Measurements from ENCODE around the gene BMPR2.
"Not testable (repeated sequence)": the region's sequence is repeated elsewhere in the genome, so short reads cannot be mapped to it uniquely, and the experiment has no call there.

Gene BMPR2

DNA sequence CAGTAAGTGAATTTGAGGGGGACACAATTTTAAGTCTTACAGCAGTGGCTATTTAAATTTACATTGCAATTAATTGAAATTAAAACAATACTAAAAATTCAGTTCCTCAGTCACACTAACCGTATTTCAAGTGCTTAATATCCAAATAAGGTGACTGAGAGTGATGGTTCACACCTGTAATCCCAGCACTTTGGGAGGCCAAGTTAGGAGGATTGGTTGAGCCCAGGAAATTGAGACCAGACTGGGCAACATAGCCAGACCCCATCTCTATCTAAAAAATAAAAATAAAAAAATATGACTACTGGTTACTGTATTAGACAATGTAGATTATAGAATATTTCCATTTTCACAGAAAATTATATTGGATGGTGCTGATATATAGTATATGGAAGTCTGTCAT, 79.0 kb downstream of the BMPR2 start:
- no peak for DNase-seq

DNA sequence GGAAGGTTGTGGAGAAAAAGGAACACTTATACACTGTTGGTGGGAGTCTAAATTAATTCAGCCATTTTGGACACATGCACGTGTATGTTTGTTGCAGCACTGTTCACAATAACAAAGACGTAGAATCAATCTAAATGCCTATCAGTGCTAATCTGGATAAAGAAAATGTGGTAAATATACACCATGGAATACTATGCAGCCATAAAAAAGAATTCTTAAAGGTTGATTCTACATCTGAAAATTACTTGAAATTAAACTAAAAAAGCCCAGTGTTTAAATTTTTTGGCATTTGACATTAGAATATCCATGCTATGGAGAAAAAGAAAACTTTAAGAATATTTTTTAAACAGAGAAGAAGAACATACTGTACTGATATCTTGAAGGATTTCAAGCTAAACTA, 84.0 kb downstream of the BMPR2 start:
- no peak for DNase-seq

- DNase-seq: no peak
These were observed 103.0 kb downstream of the BMPR2 start for GRCh38 chr2:202479090-202479489.

- DNase-seq: no peak
These were observed 103.5 kb downstream of the BMPR2 start for GRCh38 chr2:202479610-202480009.

DNA sequence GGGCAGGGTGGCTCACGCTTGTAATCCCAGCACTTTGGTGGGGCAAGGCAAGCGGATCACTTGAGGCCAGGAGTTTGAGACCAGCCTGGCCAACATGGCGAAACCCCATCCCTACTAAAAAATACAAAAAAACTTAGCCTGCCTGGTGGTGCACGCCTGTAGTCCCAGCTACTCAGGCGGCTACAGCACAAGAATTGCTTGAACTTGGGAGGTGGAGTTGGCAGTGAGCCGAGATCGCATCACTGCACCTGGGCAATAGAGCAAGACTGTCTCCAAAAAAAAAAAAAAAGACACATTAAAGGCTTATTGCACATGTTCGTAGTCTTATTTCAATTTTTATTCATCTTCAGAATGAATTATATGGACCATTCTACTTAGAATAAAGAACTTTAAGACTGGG, 110.2 kb downstream of the BMPR2 start:
- DNase-seq: no peak

DNA sequence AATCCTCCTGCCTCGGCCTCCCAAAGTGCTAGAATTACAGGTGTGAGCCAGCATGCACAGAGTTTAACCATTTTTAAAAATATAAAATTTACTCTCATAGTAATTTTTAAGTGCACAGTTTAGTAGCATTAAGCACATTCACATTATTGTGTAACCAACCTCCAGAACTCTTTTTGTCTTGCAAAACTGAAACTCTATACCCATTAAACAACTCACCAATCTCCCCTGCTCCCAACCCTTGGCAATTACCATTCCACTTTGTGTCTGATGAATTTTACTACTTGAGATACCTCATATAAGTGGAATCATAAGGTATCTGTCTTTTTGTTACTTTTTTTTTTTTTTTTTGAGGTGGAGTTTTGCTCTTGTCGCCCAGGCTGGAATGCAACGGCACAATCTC, 112.5 kb downstream of the BMPR2 start:
- DNase-seq: no peak

- no peak for DNase-seq
These were observed 114.4 kb downstream of the BMPR2 start for GRCh38 chr2:202490479-202490878.

DNA sequence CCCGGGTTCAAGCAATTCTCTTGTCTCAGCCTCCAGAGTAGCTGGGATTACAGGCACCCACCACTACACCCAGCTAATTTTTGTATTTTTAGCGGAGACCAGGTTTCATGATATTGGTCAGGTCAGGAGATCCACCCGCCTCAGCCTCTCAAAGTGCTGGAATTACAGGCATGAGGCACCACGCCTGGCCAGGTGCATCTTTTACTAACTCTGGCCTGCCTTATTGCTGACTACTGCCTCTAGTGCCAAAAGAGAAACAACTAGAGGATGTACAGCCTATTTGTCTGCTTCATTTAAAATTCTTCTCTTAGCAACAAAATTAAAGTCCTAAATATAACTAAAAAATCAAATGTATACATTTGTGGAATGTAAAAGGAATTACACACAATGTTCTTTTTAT, 115.4 kb downstream of the BMPR2 start:
- no peak for DNase-seq

- DNase-seq: no peak
These were observed 118.4 kb downstream of the BMPR2 start for GRCh38 chr2:202494300-202495229.

- no peak for DNase-seq
These were observed 119.1 kb downstream of the BMPR2 start for GRCh38 chr2:202495230-202495604.

GRCh38 chr2:202496835-202497472, 120.8 kb downstream of the BMPR2 start:
- DNase-seq: not testable (repeated sequence)

GRCh38 chr2:202497473-202497866, 121.3 kb downstream of the BMPR2 start:
- DNase-seq: not testable (repeated sequence)

DNA sequence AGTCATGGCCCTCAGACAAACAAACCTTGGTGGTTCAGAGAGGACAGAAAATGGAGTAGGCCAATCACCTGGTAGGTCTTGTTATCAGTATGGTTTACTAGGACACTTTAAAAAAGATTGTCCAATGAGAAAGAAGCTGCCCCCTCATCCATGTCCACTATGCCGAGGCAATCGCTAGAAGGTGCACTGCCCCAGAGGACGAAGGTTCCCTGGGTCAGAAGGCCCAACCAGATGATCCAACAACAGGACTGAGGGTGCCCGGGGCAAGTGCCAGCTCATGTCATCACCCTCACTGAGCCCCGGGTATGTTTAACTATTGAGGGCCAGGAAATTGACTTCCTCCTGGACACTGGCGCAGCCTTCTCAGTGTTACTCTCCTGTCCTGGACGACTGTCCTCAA, 123.7 kb downstream of the BMPR2 start:
- DNase-seq: not testable (repeated sequence)

DNA sequence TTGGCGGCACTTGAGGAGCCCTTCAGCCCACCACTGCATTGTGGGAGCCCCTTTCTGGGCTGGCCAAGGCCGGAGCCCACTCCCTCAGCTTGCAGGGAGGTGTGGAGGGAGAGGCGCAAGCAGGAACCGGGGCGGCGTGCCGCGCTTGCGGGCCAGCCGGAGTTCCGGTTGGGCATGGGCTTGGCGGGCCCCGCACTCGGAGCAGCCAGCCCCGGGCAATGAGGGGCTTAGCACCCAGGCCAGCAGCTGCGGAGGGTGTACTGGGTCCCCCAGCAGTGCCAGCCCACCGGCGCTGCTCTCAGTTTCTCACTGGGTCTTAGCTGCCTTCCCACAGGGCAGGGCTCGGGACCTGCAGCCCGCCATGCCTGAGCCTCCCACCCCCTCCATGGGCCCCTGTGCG, 127.1 kb downstream of the BMPR2 start:
- DNase-seq: not testable (repeated sequence)

- DNase-seq: no peak
These were observed 132.6 kb downstream of the BMPR2 start for GRCh38 chr2:202508686-202509085.

DNA sequence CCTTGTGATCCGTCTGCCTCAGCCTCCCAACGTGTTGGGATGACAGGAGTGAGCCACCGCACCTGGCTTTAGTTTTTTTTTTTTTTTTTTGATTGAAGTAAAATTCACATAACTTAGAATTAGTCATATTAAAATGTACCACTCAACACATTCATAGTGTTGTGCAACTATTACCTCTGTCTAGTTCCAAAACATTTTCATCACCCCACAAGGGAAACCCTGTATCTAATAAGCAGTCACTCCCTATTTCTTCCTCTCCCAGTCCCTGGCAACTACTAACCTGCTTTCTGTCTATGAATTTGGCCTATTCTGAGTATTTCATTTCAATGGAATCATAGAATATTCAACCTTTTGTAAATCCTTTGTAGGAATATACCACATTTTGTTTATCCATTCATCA, 134.8 kb downstream of the BMPR2 start:
- no peak for DNase-seq

DNA sequence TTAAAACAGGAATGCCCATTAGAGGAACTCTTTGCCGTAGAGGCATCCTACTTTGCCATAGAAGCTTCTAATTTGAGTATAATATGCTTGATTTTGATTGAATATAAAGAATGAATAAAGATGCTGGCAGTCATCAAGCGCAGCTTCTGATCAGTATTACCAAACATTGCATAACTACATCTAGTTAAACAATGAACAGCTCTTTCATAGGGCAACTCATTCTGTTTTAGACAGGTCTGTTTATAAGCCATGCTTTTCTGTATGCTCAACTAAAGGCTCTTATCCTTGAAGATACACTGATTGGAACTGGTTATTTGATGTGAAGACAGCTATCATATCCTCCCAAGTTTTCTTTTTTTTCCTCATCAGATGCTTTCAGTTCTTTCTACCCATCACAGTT, 136.0 kb downstream of the BMPR2 start:
- no peak for DNase-seq

DNA sequence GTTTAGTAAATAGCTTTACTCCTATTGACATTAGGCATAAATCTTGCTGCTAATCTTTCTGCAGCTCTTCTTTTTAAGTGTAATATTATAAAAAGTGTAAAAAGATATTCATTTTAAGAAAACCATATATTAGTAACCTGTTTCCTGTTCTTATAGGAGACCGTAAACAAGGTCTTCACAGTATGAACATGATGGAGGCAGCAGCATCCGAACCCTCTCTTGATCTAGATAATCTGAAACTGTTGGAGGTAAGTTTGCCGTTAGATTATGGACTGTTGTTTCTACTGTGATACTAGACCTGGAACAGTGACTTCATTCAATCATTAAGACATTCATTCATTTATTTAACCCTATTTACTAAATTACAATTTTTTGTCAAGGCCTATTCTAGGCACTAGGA, 138.6 kb downstream of the BMPR2 start:
- no peak for DNase-seq

DNA sequence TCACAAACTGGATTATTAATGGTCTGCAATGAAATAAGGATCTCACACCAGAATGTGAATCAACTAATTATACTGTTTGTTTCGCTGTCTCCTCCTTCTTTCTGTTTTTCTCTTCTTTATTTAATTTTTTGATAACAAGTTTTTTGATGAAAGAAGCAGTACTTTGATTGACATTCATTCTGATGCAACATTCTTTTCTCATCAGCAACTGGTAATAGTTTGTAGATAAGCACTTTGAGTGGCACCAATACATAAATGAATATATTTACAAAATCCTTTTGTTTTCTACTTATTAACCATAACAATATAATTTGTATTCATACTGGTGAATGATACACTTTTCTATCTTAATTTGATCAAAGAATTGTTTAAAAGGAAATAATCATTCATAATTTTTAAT, 143.3 kb downstream of the BMPR2 start:
- no peak for DNase-seq

DNA sequence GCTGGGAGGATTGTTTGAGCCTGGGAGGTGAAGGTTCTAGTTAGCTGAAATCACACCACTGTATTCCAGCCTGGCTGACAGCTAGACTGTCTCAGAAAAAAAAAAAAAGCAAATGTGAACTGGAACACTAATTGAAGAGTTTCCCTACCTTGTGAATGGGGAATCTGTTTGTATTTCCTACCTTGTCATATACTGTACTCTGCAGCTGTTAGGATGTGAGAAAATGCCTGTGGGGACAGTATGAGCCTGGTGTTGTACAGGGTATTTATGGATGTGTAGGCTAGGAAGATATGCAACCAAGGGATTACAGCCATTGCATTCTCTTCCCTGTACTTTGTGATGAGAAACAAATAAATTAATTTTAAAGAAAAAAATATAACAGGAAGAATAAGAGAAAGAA, 145.3 kb downstream of the BMPR2 start:
- DNase-seq: no peak

GRCh38 chr2:202529389-202529788, 153.3 kb downstream of the BMPR2 start:
- no peak for DNase-seq

DNA sequence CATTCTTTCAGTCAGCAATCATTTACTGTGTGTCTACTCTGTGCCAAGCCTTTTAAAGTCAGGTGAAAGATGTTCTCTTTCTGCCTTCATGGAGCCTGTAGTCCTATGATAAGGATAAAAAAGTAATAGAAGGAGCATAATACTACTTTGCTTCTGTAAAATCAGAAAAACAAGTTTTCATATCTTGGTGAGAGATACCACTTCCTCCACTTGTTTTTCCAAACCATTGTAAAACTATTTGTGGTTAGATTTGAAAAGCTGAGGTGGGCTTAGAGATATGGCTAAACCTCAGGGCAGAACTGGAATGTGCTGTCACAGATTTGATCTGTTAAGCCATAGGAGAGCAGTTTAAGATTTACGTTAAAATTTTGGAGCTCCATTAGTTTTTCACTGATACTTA, 153.9 kb downstream of the BMPR2 start:
- DNase-seq: no peak

DNA sequence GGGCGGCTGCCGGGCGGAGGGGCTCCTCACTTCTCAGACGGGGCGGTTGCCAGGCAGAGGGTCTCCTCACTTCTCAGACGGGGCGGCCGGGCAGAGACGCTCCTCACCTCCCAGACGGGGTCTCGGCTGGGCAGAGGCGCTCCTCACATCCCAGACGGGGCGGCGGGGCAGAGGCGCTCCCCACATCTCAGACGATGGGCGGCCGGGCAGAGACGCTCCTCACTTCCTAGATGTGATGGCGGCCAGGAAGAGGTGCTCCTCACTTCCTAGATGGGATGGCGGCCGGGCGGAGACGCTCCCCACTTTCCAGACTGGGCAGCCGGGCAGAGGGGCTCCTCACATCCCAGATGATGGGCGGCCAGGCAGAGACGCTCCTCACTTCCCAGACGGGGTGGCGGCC, 159.2 kb downstream of the BMPR2 start:
- DNase-seq: not testable (repeated sequence)

DNA sequence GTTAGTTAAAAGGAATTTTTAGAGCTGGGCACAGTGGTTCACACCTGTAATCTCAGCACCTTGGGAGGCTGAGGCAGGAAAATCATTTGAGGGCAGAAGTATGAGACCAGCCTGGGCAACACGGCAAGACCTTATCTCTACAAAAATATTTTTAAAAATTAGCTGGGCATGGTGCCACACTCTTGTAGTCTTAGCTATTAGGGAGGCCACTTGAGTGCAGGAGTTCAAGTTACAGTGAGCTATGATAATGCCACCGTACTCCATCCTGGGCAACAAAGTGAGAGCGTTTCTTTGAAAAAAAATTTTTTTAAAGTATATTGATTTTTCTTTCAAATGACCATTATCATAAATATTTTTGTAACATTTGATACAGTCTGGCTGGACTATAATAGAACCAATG, 165.0 kb downstream of the BMPR2 start:
- no peak for DNase-seq

- no peak for DNase-seq
These were observed 166.0 kb downstream of the BMPR2 start for GRCh38 chr2:202542142-202542541.
